Right lobe of liver (tissue), 6 donors: Measurements from ENCODE around the gene TBC1D1. TPM values are rescaled to one million over a fixed set of nuclear protein-coding genes. Genes with fewer than 3 reads are reported as not detected.

Experiments used
- ATAC-seq, 4 donors: fragments of 200-7000 bp; cut with Tn5 transposase; one replicate each; pipeline ENCODE4 v1.9.1; 2020; ENCODE audit warnings: mild to moderate bottlenecking in 4 of 4, moderate library complexity in 4 of 4
- DNase-seq, 3 donors: peaks; one replicate each; pipeline ENCODE4 v3.0.0-alpha.2; 2020
- H3K27ac ChIP-seq, 3 donors: fragments of 200-600 bp; one replicate each; pipeline ENCODE4 v1.8.0; 2022
- H3K27me3 ChIP-seq, 2 donors: fragments of 200-600 bp; one replicate each; pipeline ENCODE4 v1.8.0; 2022
- H3K36me3 ChIP-seq, 4 donors: fragments of 200-600 bp; sonication (generic) in 1 of 4; one replicate each; pipeline versions ENCODE4 v1.5.1 to v1.8.0; 2017 to 2022; ENCODE audit warnings: control low read depth in 1 of 4
- H3K4me1 ChIP-seq, 4 donors: fragments of 200-600 bp; sonication (generic) in 1 of 4; one replicate each; pipeline versions ENCODE4 v1.5.1 to v1.8.0; 2017 to 2022; ENCODE audit warnings: control low read depth in 1 of 4
- H3K4me3 ChIP-seq, 3 donors: fragments of 200-600 bp; one replicate each; pipeline ENCODE4 v1.8.0; 2022
- H3K9me3 ChIP-seq, 4 donors: fragments of 200-600 bp; sonication (generic) in 1 of 4; one replicate each; pipeline versions ENCODE4 v1.5.1 to v1.8.0; 2017 to 2022; ENCODE audit warnings: control low read depth in 1 of 4
- CTCF ChIP-seq, 4 donors: fragments of 200-600 bp in 3 of 4; fragments of 450-650 bp in 1 of 4; IDR thresholded peaks; one replicate each; pipeline versions ENCODE4 v1.5.1 to v1.8.0; 2016 to 2022; ENCODE audit warnings: antibody characterized with exemption in 4 of 4, mild to moderate bottlenecking in 2 of 4
- POLR2A ChIP-seq: fragments of 450-650 bp; IDR thresholded peaks from one replicate; pipeline ENCODE4 v1.6.1; 2017; ENCODE audit warnings: antibody characterized with exemption, mild to moderate bottlenecking
- WGBS: methylation state at CpG from one replicate; pipeline ENCODE4 v1.1.6; 2018; ENCODE audit warnings: low coverage, low lambda C conversion rate; ENCODE audit not compliant: insufficient coverage; ENCODE audit errors: missing lambda C conversion rate; 5-methylcytosine and 5-hydroxymethylcytosine counted together
- intact Hi-C, 2 donors: fragments of 100-400 bp; cut with DNase I; formaldehyde crosslinking; loops; one replicate each; pipeline versions ENCODE4 v1.11.2 to v1.14.1; 2022
- total RNA-seq, 6 experiments: library from RNA; depleted of rRNA in 2 of 6; stranded (reverse); fragments of >200 nt in 2 of 6; fragmentation: NEBNext Ultra II Directional in 3 of 6; extraction: Animal tissue kit (Norgen Biotek cat#: 25700) in 3 of 6; gene quantifications; one replicate each; pipeline versions ENCODE4 v1.1.0 to v1.2.4, GENCODE V29; 2016 to 2023
- donor health status: DM: no; HTN: yes; CAD: no.
- donor health status: DM: no; HTN: no; CAD: no.
- donor health status: DM: no; HTN: no; CAD: no.
- donor health status: DM: no; HTN: yes; CAD: no.
- donor health status: DM: no; HTN: yes; CAD: no.

TBC1D1 gene
- total RNA-seq, 6 experiments from 2014 or later, result 21.2 to 67.5 (median 35.8) TPM

GRCh38 chr4:38102957-38103588, 212.2 kb downstream of the TBC1D1 start:
- DNase-seq, result no peak
- ATAC-seq, result no peak
- WGBS, result 88% methylated on average over 7 of the region's 7 CpGs
- Histone ChIP-seq H3K9me3 (no peaks in the 10 kb centered on the region), H3K27me3 (no peaks in the 10 kb centered on the region), H3K4me1 (no peaks in the 10 kb centered on the region), H3K36me3 (peaks cover 0 to 2% (median 0%) of the 10 kb centered on the region in 4 donors), H3K27ac (no peak overlapping the region), H3K4me3 (no peak overlapping the region)
- intact Hi-C loops, result no loop called here
- no peak for TF ChIP-seq POLR2A
- TF ChIP-seq CTCF (IDR thresholded peaks at IDR 0.05), result no peak

- TF ChIP-seq CTCF (IDR thresholded peaks at IDR 0.05), result no peak
- TF ChIP-seq POLR2A, result no peak
- Histone ChIP-seq H3K4me1 (peaks cover 0 to 14% (median 4%) of the 10 kb centered on the region in 4 donors), H3K27ac (no peak overlapping the region), H3K9me3 (no peaks in the 10 kb centered on the region), H3K36me3 (peaks cover 0 to 2% (median 0%) of the 10 kb centered on the region in 4 donors), H3K27me3 (no peaks in the 10 kb centered on the region), H3K4me3 (no peak overlapping the region)
- ATAC-seq (peak in 2 of 4 donors; percentile 9 to 13), DNase-seq (no peak)
- intact Hi-C loops, result no loop called here
- WGBS, result 82% methylated on average over 5 of the region's 7 CpGs
Observed at GRCh38 chr4:38105475-38106220, 214.8 kb downstream of the TBC1D1 start.

- TF ChIP-seq POLR2A (no peak), CTCF (IDR thresholded peaks at IDR 0.05) (no peak)
- ATAC-seq, result peak in 1 of 4 donors; percentile 7
- no peak overlapping the region for H3K4me3 ChIP-seq
- DNase-seq, result no peak
- no peak overlapping the region for H3K27ac ChIP-seq
- no peaks in the 10 kb centered on the region for H3K9me3 ChIP-seq
- H3K27me3 ChIP-seq, result no peaks in the 10 kb centered on the region
- intact Hi-C loops, result no loop called here
- H3K36me3 ChIP-seq, result peaks cover 0 to 2% (median 0%) of the 10 kb centered on the region in 4 donors
- peaks cover 0 to 14% (median 4%) of the 10 kb centered on the region in 4 donors for H3K4me1 ChIP-seq
- 60% methylated on average over 1 of the region's 4 CpGs for WGBS
Observed at GRCh38 chr4:38106311-38106710, 215.4 kb downstream of the TBC1D1 start.

- no peak for ATAC-seq
Observed at GRCh38 chr4:38106886-38107514, 216.1 kb downstream of the TBC1D1 start.

More at GRCh38 chr4:38106886-38107514, 216.1 kb downstream of the TBC1D1 start:
- no peak overlapping the region for H3K27ac ChIP-seq
- H3K9me3 ChIP-seq, result no peaks in the 10 kb centered on the region
- WGBS, result 80% methylated on average over 8 of the region's 10 CpGs
- H3K36me3 ChIP-seq, result peaks cover 0 to 2% (median 0%) of the 10 kb centered on the region in 4 donors
- H3K4me3 ChIP-seq, result no peak overlapping the region
- peaks cover 0 to 14% (median 4%) of the 10 kb centered on the region in 4 donors for H3K4me1 ChIP-seq
- TF ChIP-seq CTCF (IDR thresholded peaks at IDR 0.05) (no peak), POLR2A (no peak)
- H3K27me3 ChIP-seq, result no peaks in the 10 kb centered on the region
- no peak for DNase-seq
- intact Hi-C loops, result no loop called here
